Measurements from ENCODE around the gene SLU7.

- TF ChIP-seq CTCF (IDR thresholded peaks at IDR 0.05) (no peak), EP300 (IDR thresholded peaks at IDR 0.05) (no peak)
Measured at GRCh38 chr5:160369990-160370712, 48.7 kb downstream of the SLU7 start, which contains the start of gene C1QTNF2.
